ENCODE data around the gene ZNF546.

ZNF546 gene

DNA sequence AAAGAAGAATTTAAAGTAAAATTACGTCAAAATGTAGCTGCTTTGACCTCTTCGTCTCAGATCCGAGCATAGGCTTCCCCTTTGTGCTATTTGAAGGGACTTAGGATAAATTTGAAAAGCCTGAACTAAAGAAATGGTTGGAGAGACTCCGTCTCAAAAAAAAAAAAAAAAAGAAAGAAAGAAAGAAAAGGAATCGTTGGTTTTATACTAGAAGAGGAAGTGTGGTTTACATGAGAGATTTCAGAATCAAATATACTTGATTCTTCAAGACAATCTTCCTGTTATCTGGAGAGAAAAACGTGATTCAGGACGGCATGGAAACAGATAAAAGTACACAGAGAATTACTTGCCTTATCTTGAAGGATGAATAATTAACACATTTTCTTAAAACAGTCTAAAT is 59.6 kb downstream of the ZNF546 start:
- no peak for DNase-seq

DNA sequence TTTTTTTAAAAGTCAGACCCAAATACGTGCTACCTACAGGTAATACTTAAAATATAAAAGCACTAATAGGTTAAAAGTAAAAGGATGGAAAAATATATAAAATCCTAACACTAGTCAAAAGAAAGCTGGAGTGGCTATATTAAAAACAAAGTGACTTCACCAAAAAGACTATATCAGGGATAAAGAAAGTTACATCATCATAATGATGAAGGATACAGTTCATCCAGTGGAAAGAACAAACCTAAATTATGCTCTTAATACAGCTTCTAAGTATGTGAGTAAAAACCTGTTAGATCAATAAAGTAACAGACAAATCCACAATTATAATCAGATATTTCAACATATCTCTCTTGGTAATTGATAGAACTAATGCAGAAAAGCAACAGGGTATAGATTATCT is 60.3 kb downstream of the ZNF546 start:
- no peak for DNase-seq

DNA sequence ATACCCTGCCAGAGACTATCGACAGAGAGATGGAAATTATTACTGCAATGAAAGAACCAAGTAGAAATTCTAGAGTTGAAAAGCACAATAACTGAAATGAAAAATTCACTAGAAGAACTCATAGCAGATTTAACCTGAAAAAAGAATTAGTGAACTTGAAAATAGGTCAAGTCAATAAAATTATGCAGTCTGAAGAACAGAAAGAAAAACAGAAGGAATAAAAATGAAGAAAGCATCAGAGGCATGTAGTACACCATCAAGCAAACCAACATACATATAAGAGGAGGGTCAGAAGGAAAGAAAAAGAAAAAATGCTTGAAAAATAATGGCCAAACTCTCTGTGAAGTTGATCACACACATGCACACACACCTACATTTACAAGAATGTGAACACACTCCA is 62.8 kb downstream of the ZNF546 start:
- DNase-seq, result no peak

DNA sequence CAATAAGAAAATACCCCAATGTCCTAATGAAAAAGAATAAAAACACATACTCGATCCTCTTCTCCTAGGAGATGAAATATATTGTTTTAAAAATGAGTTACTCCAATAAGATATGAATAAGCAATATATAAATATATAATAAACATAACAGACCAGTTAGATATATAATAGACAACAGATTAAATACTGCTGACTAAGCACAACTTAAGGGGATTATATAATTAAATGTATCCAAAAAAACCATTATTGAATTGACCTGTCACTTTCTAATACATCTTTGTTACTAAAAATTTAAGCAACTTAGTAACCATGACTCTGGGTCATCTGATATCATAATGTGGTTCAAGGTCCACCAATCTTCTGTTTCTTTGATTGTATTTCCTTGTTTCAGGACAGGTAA is 73.2 kb downstream of the ZNF546 start:
- no peak for DNase-seq
